ENCODE data around the gene NRG3.
"Not testable (repeated sequence)": the region's sequence is repeated elsewhere in the genome, so short reads cannot be mapped to it uniquely, and the experiment has no call there.

Gene NRG3

GRCh38 chr10:82056391-82056790 lies 181.4 kb downstream of the NRG3 start:
- H3K36me3 ChIP-seq (ENCODE audit: control insufficient read depth, low read length) = no peaks in the 10 kb centered on the region
- no peaks in the 10 kb centered on the region for H3F3A ChIP-seq (ENCODE audit: control insufficient read depth, insufficient read depth)
- no peaks in the 10 kb centered on the region for H3K27me3 ChIP-seq (ENCODE audit: control insufficient read depth, low read length)
- H3K27ac ChIP-seq (ENCODE audit: low read depth, low read length) = no peak overlapping the region
- H3K79me2 ChIP-seq (ENCODE audit: control insufficient read depth, low read length) = no peaks in the 10 kb centered on the region
- H3K9me3 ChIP-seq (ENCODE audit: control insufficient read depth, insufficient read depth, low read length) = no peaks in the 10 kb centered on the region
- H4K20me1 ChIP-seq (ENCODE audit: control insufficient read depth, insufficient read depth, low read depth, low read length) = no peaks in the 10 kb centered on the region
- H3K4me3 ChIP-seq (ENCODE audit: low read length) = no peak overlapping the region
- no peak for TF ChIP-seq CTCF (IDR thresholded peaks at IDR 0.05; ENCODE audit: low read depth, low read length, poor library complexity, severe bottlenecking)
- no peak for TF ChIP-seq EZH2phosphoT487 (IDR thresholded peaks at IDR 0.05; ENCODE audit: borderline replicate concordance, low read length)
- H3K9me2 ChIP-seq (replicated peaks; ENCODE audit: control insufficient read depth, low read length) = no peaks in the 10 kb centered on the region
- no peak overlapping the region for H3K4me2 ChIP-seq (ENCODE audit: low read length)
- H3K4me1 ChIP-seq (ENCODE audit: control insufficient read depth, low read length) = no peaks in the 10 kb centered on the region

GRCh38 chr10:82067192-82067591 lies 192.2 kb downstream of the NRG3 start:
- H3F3A ChIP-seq (ENCODE audit: control insufficient read depth, insufficient read depth); H3K27me3 ChIP-seq (ENCODE audit: control insufficient read depth, low read length); H3K4me3 ChIP-seq (ENCODE audit: low read length); H3K79me2 ChIP-seq (ENCODE audit: control insufficient read depth, low read length); H4K20me1 ChIP-seq (ENCODE audit: control insufficient read depth, insufficient read depth, low read depth, low read length); H3K36me3 ChIP-seq (ENCODE audit: control insufficient read depth, low read length); H3K27ac ChIP-seq (ENCODE audit: low read depth, low read length); H3K4me1 ChIP-seq (ENCODE audit: control insufficient read depth, low read length); H3K9me3 ChIP-seq (ENCODE audit: control insufficient read depth, insufficient read depth, low read length); H3K9me2 ChIP-seq (replicated peaks; ENCODE audit: control insufficient read depth, low read length); H3K4me2 ChIP-seq (ENCODE audit: low read length): not testable (repeated sequence)

DNA sequence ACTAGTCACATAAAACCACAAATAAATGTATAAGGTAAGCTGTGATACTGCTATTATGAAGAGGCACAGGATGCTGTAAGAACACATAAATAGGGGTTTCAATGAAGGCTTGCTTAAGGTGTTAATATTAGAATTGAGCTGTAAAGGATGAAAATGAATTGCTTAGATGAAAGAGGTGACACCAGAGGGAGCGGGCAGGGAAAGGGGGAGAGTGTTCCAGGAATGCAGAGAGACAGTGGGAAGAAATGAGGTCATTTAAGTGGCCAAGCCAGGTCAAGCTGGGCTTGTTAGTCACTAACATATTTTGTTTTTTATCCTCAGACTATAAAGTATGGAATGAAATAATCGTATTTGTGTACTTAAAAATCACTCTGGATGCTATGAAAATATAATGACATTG lies 193.5 kb downstream of the NRG3 start:
- Histone ChIP-seq H3K4me3 (ENCODE audit: low read length) (no peak overlapping the region), H3K4me2 (ENCODE audit: low read length) (no peak overlapping the region), H3K27me3 (ENCODE audit: control insufficient read depth, low read length) (no peaks in the 10 kb centered on the region), H3K79me2 (ENCODE audit: control insufficient read depth, low read length) (no peaks in the 10 kb centered on the region), H3K9me3 (ENCODE audit: control insufficient read depth, insufficient read depth, low read length) (no peaks in the 10 kb centered on the region), H3F3A (ENCODE audit: control insufficient read depth, insufficient read depth) (no peaks in the 10 kb centered on the region), H3K36me3 (ENCODE audit: control insufficient read depth, low read length) (no peaks in the 10 kb centered on the region), H3K27ac (ENCODE audit: low read depth, low read length) (no peak overlapping the region), H4K20me1 (ENCODE audit: control insufficient read depth, insufficient read depth, low read depth, low read length) (no peaks in the 10 kb centered on the region), H3K4me1 (ENCODE audit: control insufficient read depth, low read length) (no peaks in the 10 kb centered on the region), H3K9me2 (replicated peaks; ENCODE audit: control insufficient read depth, low read length) (no peaks in the 10 kb centered on the region)
- TF ChIP-seq CTCF (IDR thresholded peaks at IDR 0.05; ENCODE audit: low read depth, low read length, poor library complexity, severe bottlenecking) (no peak), EZH2phosphoT487 (IDR thresholded peaks at IDR 0.05; ENCODE audit: borderline replicate concordance, low read length) (no peak)

DNA sequence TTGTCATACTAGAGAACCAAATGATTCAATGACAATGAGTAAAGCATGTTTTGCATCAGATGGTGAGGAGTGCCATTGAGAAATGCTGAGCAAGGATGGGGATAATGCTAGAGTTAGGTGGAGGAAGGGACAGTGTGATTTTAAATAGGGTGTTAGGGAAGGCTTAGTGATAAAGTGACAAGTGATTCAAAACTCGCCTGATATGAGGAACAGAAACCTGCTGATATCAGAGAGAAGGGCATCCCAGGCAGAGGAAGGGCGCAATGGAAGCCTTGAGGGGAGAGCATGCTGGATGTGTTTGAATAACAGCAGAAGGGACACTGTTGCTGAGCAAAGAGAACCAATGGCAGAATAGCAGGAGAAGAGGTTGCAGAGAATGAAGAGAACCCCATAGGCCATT lies 196.2 kb downstream of the NRG3 start:
- H3K36me3 ChIP-seq (ENCODE audit: control insufficient read depth, low read length) = no peaks in the 10 kb centered on the region
- H3K27me3 ChIP-seq (ENCODE audit: control insufficient read depth, low read length) = no peaks in the 10 kb centered on the region
- no peak overlapping the region for H3K4me3 ChIP-seq (ENCODE audit: low read length)
- H3K9me2 ChIP-seq (replicated peaks; ENCODE audit: control insufficient read depth, low read length) = no peaks in the 10 kb centered on the region
- H3K27ac ChIP-seq (ENCODE audit: low read depth, low read length) = no peak overlapping the region
- no peaks in the 10 kb centered on the region for H3F3A ChIP-seq (ENCODE audit: control insufficient read depth, insufficient read depth)
- no peaks in the 10 kb centered on the region for H3K79me2 ChIP-seq (ENCODE audit: control insufficient read depth, low read length)
- H4K20me1 ChIP-seq (ENCODE audit: control insufficient read depth, insufficient read depth, low read depth, low read length) = no peaks in the 10 kb centered on the region
- no peak for TF ChIP-seq EZH2phosphoT487 (IDR thresholded peaks at IDR 0.05; ENCODE audit: borderline replicate concordance, low read length)
- H3K4me1 ChIP-seq (ENCODE audit: control insufficient read depth, low read length) = no peaks in the 10 kb centered on the region
- H3K9me3 ChIP-seq (ENCODE audit: control insufficient read depth, insufficient read depth, low read length) = no peaks in the 10 kb centered on the region
- no peak overlapping the region for H3K4me2 ChIP-seq (ENCODE audit: low read length)

Measured in DOHH2 (cell line).